Liver (tissue), 3 donors: ENCODE measurements around the gene FTO.

ENCODE experiments used
- RAD21 ChIP-seq, 2 donors: IDR thresholded peaks; 2 replicates each; pipeline ENCODE4 v1.6.1; 2016; ENCODE audit warnings: antibody characterized with exemption in 2 of 2, mild to moderate bottlenecking in 2 of 2
- TAF1 ChIP-seq: conservative IDR thresholded peaks from 2 replicates; pipeline ENCODE4 v1.6.1; 2016; ENCODE audit warnings: antibody characterized with exemption, mild to moderate bottlenecking
- YY1 ChIP-seq: IDR thresholded peaks from 2 replicates; pipeline ENCODE4 v1.6.1; 2016; ENCODE audit warnings: antibody characterized with exemption, mild to moderate bottlenecking
- TF ChIP-seq, protein P1 (sequence below): fragments of 150-350 bp; IDR thresholded peaks from 2 replicates; pipeline ENCODE4 v1.5.1; 2017; ENCODE audit warnings: improper control_type of control experiment, low read depth, low read length; ENCODE audit not compliant: missing input control
- TF ChIP-seq, protein P2 (sequence below): IDR thresholded peaks from 2 replicates; pipeline ENCODE4 v1.6.1; 2016; ENCODE audit warnings: antibody characterized with exemption, mild to moderate bottlenecking
- donor health status: healthy.
- donor health status: healthy.

DNA sequence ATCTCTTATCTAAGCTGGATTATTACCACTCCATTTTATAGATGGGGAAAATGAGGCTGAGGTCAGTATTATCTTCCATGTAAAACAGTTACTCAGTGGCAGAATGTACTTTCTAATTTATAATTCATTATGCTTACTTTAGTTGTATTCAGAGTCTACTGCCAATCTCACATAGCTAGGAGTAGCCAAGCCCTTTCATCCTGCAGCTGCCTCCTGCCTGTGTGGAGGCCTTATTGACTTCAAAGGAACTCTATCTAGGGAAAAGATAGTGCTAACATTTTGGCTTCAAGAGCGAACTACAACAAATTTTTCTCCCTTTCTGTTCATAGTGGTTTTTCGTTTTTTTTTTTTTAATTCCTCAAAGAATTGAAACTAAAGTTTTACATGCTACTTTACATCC lies 13.2 kb upstream of the FTO start:
- TF ChIP-seq RAD21 (IDR thresholded peaks at IDR 0.05) (no peak), YY1 (no peak), TAF1 (no peak)
- TF ChIP-seq, protein P1, sequence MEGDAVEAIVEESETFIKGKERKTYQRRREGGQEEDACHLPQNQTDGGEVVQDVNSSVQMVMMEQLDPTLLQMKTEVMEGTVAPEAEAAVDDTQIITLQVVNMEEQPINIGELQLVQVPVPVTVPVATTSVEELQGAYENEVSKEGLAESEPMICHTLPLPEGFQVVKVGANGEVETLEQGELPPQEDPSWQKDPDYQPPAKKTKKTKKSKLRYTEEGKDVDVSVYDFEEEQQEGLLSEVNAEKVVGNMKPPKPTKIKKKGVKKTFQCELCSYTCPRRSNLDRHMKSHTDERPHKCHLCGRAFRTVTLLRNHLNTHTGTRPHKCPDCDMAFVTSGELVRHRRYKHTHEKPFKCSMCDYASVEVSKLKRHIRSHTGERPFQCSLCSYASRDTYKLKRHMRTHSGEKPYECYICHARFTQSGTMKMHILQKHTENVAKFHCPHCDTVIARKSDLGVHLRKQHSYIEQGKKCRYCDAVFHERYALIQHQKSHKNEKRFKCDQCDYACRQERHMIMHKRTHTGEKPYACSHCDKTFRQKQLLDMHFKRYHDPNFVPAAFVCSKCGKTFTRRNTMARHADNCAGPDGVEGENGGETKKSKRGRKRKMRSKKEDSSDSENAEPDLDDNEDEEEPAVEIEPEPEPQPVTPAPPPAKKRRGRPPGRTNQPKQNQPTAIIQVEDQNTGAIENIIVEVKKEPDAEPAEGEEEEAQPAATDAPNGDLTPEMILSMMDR: no peak
- TF ChIP-seq, protein P2, sequence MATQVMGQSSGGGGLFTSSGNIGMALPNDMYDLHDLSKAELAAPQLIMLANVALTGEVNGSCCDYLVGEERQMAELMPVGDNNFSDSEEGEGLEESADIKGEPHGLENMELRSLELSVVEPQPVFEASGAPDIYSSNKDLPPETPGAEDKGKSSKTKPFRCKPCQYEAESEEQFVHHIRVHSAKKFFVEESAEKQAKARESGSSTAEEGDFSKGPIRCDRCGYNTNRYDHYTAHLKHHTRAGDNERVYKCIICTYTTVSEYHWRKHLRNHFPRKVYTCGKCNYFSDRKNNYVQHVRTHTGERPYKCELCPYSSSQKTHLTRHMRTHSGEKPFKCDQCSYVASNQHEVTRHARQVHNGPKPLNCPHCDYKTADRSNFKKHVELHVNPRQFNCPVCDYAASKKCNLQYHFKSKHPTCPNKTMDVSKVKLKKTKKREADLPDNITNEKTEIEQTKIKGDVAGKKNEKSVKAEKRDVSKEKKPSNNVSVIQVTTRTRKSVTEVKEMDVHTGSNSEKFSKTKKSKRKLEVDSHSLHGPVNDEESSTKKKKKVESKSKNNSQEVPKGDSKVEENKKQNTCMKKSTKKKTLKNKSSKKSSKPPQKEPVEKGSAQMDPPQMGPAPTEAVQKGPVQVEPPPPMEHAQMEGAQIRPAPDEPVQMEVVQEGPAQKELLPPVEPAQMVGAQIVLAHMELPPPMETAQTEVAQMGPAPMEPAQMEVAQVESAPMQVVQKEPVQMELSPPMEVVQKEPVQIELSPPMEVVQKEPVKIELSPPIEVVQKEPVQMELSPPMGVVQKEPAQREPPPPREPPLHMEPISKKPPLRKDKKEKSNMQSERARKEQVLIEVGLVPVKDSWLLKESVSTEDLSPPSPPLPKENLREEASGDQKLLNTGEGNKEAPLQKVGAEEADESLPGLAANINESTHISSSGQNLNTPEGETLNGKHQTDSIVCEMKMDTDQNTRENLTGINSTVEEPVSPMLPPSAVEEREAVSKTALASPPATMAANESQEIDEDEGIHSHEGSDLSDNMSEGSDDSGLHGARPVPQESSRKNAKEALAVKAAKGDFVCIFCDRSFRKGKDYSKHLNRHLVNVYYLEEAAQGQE: no peak
